Gastrocnemius medialis (tissue), 4 donors: Measurements from ENCODE around the gene NR6A1.

Experiments
- POLR2A ChIP-seq, 2 donors: fragments of 450-650 bp; IDR thresholded peaks; one replicate each; pipeline ENCODE4 v1.6.1; 2017; ENCODE audit warnings: antibody characterized with exemption in 2 of 2, mild to moderate bottlenecking in 2 of 2, moderate library complexity in 2 of 2
- TF ChIP-seq, protein P1 (sequence below), 5 experiments: fragments of 450-650 bp in 3 of 5; fragments of 200-600 bp in 2 of 5; sonication (generic) in 2 of 5; IDR thresholded peaks in 4 of 5; conservative IDR thresholded peaks in 1 of 5; 1 replicate in 4 of 5; 2 replicates in 1 of 5; pipeline ENCODE4 v1.5.1; 2016 to 2019; ENCODE audit warnings: antibody characterized with exemption in 5 of 5, mild to moderate bottlenecking in 3 of 5, moderate library complexity in 3 of 5

- TF ChIP-seq, protein P1, sequence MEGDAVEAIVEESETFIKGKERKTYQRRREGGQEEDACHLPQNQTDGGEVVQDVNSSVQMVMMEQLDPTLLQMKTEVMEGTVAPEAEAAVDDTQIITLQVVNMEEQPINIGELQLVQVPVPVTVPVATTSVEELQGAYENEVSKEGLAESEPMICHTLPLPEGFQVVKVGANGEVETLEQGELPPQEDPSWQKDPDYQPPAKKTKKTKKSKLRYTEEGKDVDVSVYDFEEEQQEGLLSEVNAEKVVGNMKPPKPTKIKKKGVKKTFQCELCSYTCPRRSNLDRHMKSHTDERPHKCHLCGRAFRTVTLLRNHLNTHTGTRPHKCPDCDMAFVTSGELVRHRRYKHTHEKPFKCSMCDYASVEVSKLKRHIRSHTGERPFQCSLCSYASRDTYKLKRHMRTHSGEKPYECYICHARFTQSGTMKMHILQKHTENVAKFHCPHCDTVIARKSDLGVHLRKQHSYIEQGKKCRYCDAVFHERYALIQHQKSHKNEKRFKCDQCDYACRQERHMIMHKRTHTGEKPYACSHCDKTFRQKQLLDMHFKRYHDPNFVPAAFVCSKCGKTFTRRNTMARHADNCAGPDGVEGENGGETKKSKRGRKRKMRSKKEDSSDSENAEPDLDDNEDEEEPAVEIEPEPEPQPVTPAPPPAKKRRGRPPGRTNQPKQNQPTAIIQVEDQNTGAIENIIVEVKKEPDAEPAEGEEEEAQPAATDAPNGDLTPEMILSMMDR (IDR thresholded peaks at IDR 0.05 in 4 of 5, conservative IDR thresholded peaks at IDR 0.05 in 1 of 5), result no peak
- no peak for TF ChIP-seq POLR2A (IDR thresholded peaks at IDR 0.05)
These were observed 299.4 kb downstream of the NR6A1 start for GRCh38 chr9:124471761-124472160.
